Measurements from ENCODE around the gene TMEM143.

TMEM143 gene

DNA sequence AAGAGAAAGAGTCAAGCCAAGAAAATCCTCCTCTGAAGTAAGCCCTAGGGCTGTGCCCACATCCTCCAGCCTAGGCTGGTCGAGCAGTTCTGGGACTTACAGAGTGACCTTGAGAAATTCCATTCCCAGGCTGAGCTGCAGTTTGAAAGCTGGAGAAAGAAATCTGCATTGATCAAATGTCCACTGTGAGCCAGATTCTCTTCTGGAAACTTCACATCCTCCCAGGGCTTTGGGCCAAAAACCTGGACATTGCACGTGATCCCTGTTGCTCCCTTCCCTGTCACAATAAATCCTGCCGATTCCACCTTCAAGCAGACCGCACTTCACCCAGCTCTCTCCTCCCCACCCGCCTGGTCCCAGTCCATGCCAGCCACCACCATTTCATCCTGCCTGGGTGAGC is 15.7 kb downstream of the TMEM143 start:
- no peak overlapping the region for H3K4me3 ChIP-seq (ENCODE audit: low read depth, low read length)
- TF ChIP-seq, protein P1, sequence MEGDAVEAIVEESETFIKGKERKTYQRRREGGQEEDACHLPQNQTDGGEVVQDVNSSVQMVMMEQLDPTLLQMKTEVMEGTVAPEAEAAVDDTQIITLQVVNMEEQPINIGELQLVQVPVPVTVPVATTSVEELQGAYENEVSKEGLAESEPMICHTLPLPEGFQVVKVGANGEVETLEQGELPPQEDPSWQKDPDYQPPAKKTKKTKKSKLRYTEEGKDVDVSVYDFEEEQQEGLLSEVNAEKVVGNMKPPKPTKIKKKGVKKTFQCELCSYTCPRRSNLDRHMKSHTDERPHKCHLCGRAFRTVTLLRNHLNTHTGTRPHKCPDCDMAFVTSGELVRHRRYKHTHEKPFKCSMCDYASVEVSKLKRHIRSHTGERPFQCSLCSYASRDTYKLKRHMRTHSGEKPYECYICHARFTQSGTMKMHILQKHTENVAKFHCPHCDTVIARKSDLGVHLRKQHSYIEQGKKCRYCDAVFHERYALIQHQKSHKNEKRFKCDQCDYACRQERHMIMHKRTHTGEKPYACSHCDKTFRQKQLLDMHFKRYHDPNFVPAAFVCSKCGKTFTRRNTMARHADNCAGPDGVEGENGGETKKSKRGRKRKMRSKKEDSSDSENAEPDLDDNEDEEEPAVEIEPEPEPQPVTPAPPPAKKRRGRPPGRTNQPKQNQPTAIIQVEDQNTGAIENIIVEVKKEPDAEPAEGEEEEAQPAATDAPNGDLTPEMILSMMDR (IDR thresholded peaks at IDR 0.05; ENCODE audit: insufficient read depth, low read depth, low read length, missing control alignments), result no peak
- no peak for DNase-seq (ENCODE audit: low read depth)

DNA sequence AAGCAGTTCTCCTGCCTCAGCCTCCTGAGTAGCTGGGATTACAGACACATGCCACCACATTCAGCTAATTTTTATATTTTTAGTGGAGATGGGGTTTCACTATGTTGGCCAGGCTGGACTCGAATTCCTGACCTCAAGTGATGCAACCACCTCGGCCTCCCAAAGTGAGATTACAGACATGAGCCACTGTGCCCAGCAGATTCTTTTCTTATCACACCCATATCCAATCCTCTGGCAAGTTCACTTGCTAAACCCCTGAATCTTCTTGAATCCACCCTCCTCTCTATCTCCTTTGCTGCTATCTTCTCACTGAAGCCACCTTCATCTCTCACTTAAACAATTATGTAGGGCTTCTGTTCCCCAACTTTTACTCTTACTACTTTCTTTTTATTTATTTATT is 17.5 kb downstream of the TMEM143 start:
- H3K4me3 ChIP-seq (ENCODE audit: low read depth, low read length), result no peak overlapping the region
- DNase-seq (ENCODE audit: low read depth), result no peak
- TF ChIP-seq, protein P1 (IDR thresholded peaks at IDR 0.05; ENCODE audit: insufficient read depth, low read depth, low read length, missing control alignments), result no peak

DNA sequence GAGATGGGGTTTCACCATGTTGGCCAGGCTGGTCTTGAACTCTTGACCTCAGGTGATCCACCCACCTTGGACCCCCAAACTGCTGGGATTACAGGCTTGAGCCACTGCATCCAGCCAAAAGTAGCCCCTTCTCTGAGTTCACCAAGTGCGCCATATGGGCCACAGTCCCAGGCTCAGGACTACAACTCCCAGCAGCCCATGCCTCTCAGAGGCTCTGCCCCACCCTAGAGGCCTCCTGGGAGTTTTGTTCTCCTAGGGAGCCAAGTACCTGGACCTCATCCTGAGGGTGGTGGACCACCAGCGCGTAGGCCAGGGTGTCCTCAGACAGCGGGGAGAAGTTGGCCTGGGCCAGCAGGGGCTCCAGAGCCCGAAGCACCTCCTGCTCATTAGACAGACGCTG is 18.8 kb downstream of the TMEM143 start:
- TF ChIP-seq, protein P1 (IDR thresholded peaks at IDR 0.05; ENCODE audit: insufficient read depth, low read depth, low read length, missing control alignments), result no peak
- H3K4me3 ChIP-seq (ENCODE audit: low read depth, low read length), result no peak overlapping the region
- DNase-seq (ENCODE audit: low read depth), result no peak

DNA sequence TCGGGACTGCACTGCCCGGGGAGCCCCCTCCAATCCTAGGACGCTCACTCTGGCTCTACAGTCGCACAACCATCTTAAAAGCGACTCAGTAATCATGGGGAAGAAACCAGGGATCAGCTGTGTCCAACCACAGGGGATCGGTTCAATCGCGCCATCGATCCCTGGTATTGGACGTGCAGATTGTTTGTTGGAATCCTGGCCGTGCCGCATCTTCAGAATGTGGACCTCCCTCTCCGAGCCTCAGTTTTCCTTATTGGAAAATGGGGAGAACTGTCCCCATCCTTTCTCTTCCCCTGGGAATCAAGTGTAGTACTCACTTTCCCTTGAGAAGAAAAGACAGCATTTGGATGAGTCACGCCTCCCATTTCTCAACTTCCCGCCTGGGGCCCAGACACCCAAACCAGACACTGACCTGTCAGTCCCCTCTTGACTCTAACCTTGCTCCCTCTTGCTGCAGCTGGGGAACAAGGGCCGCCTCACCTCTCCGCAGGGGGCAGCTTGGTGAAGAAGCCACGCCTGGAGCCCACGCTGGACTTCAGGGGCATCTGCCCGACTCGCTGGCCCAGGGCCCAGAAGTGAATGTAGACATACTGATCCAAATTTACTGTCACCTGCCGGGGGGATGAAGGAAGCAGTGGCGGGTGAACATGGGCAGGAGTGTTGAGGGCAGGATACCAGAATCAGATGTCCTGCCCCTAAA is 20.7 kb downstream of the TMEM143 start:
- no peak for DNase-seq (ENCODE audit: low read depth)
- TF ChIP-seq, protein P1 (IDR thresholded peaks at IDR 0.05; ENCODE audit: insufficient read depth, low read depth, low read length, missing control alignments), result no peak

DNA sequence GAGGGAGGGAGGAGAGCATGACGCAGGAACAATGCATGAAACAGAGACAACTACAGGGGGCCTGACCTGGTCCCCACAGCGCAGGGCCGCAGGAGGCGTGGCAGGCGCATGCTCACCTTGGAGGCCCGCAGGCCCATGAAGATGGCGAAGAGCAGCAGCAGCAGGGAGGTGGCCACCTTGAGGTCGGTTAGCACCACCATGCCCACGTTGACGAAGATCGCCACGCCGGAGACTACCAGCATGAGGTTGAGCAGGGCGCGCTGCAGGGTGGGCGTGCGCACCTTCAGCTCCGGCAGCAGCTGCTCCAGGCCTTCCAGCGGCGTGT is 21.4 kb downstream of the TMEM143 start:
- TF ChIP-seq, protein P1 (IDR thresholded peaks at IDR 0.05; ENCODE audit: insufficient read depth, low read depth, low read length, missing control alignments), result no peak
- no peak for DNase-seq (ENCODE audit: low read depth)

More for the DNA sequence above, 20.7 kb downstream of the TMEM143 start:
- no peak overlapping the region for H3K4me3 ChIP-seq (ENCODE audit: low read depth, low read length)

DNA sequence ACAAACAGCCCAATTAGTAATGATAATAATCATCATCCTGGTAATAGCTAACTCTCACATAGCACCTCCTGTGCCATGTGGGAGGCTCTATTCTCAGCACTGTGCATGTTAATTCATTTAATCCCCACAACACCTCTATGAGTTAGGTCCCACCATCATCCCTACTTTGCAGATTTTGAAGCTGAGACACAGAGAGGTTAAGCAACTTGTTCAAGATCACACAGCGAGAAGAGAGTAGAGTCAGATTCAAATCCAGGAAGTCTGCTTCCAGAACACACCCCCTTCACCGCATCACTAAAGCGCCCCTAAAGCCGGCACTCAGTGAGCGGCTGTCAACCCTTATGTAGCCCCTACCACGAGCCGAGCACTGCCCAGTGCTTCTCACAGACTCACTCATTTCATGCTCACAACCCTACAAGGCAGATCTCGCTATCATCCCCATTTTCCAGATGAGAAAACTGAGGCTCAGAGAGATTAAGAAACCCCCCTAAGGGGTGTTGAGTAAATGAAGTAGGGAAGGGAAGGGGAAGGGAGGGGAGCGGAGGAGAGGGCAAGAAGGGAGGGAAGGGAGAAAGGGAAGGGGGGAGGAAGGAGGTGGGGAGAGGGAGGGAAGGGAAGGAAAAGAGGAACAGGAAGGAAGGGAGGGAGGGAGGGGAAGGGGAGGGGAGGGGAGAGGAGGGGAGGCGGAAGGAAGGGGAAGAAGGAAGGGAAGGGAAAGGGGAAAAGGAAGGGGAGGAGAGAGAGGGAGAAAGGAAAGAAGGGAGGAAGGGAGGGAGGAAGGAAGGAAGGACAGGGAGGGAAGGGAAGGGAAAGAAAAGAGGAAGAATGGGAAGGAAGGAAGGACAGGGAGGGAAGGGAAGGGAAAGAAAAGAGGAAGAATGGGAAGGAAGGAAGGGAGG is 22.0 kb downstream of the TMEM143 start:
- H3K4me3 ChIP-seq (ENCODE audit: low read depth, low read length), result no peak overlapping the region
- TF ChIP-seq, protein P1 (IDR thresholded peaks at IDR 0.05; ENCODE audit: insufficient read depth, low read depth, low read length, missing control alignments), result no peak
- no peak for DNase-seq (ENCODE audit: low read depth)

More for the DNA sequence above, 21.4 kb downstream of the TMEM143 start:
- H3K4me3 ChIP-seq (ENCODE audit: low read depth, low read length), result no peak overlapping the region

Measured in GM12865 (cell line).